ENCODE data around the gene COL4A5. TPM values are rescaled to one million over a fixed set of nuclear protein-coding genes. Genes with fewer than 3 reads are reported as not detected.

Gene COL4A5
- total RNA-seq, 1 experiment from 2014 or later = 51.3 TPM

- no peak for TF ChIP-seq CTCF (conservative IDR thresholded peaks at IDR 0.05)
- Histone ChIP-seq H2BK5ac (ENCODE audit: insufficient read length, low read length) (no peak overlapping the region), H3K4me1 (ENCODE audit: insufficient read depth, low read length) (peaks cover 11% of the 10 kb centered on the region; the same call in 1 of the 2 replicates), H3K27me3 (ENCODE audit: insufficient read depth, low read length) (no peaks in the 10 kb centered on the region), H2BK12ac (ENCODE audit: insufficient read length, low read depth, low read length) (no peak overlapping the region), H3K4me2 (ENCODE audit: insufficient read depth, insufficient read length, low read length) (no peak overlapping the region), H4K5ac (ENCODE audit: insufficient read length, low read depth, low read length) (no peak overlapping the region), H3K23ac (ENCODE audit: insufficient read length, low read depth, low read length) (no peak overlapping the region), H3K18ac (ENCODE audit: insufficient read length, low read depth, low read length) (no peak overlapping the region), H3K23me2 (ENCODE audit: insufficient read length, low read depth, low read length, poor library complexity, severe bottlenecking) (no peaks in the 10 kb centered on the region), H3K56ac (ENCODE audit: insufficient read length, low read depth, low read length) (no peak overlapping the region), H4K8ac (replicated peaks; ENCODE audit: insufficient read length, low read depth, low read length) (no peak overlapping the region), H3K14ac (ENCODE audit: insufficient read depth, low read length) (no peak overlapping the region), H4K20me1 (ENCODE audit: control insufficient read depth, insufficient read depth, insufficient read length) (no peaks in the 10 kb centered on the region), H2AK5ac (ENCODE audit: insufficient read length, low read length) (no peak overlapping the region), H2AFZ (ENCODE audit: low read length) (no peak overlapping the region), H2BK15ac (ENCODE audit: low read depth, low read length) (no peak overlapping the region), H3K79me2 (ENCODE audit: insufficient read depth, low read length) (peaks cover 3% of the 10 kb centered on the region; the same call in 1 of the 2 replicates), H3K27ac (ENCODE audit: insufficient read length, low read depth, low read length) (no peak overlapping the region), H2BK20ac (ENCODE audit: low read depth, low read length, poor library complexity, severe bottlenecking) (no peak overlapping the region), H2BK120ac (ENCODE audit: low read depth, low read length, poor library complexity, severe bottlenecking) (no peak overlapping the region), H3T11ph (ENCODE audit: low read length) (no peak overlapping the region), H3K9me3 (ENCODE audit: control insufficient read depth, low read depth, low read length) (no peaks in the 10 kb centered on the region), H4K91ac (ENCODE audit: insufficient read length, low read depth, low read length) (no peak overlapping the region), H3K4ac (ENCODE audit: low read depth, low read length) (no peak overlapping the region), H3K79me1 (ENCODE audit: insufficient read depth, low read depth, low read length, poor library complexity, severe bottlenecking) (no peaks in the 10 kb centered on the region), H3K9ac (ENCODE audit: extremely low read depth, insufficient read length, low read length) (no peak overlapping the region)
- Mint-ChIP-seq H3K4me3 (no peak overlapping the region), H3K27me3 (ENCODE audit: low read depth) (no peaks in the 10 kb centered on the region), H3K4me1 (peaks cover 37 to 43% of the 10 kb centered on the region in 2 experiments), H3K27ac (no peak overlapping the region; a peak in 1 of 7 replicates), H3K36me3 (ENCODE audit: insufficient read depth in 1 of 3, low read depth in 3 of 3) (peaks cover 0 to 2% (median 0%) of the 10 kb centered on the region in 3 experiments; a peak in 2 of 7 replicates), H3K9me3 (no peaks in the 10 kb centered on the region)
- no CpG with 5 or more reads among the region's 2 CpGs for WGBS (ENCODE audit: extremely low coverage, insufficient read length, low lambda C conversion rate)
- DNase-seq = no peak
Observed at GRCh38 chrX:108722561-108722960, 282.9 kb downstream of the COL4A5 start.

All from H9 (cell line).